ENCODE measurements around the gene GAN.

- TF ChIP-seq, protein P1, sequence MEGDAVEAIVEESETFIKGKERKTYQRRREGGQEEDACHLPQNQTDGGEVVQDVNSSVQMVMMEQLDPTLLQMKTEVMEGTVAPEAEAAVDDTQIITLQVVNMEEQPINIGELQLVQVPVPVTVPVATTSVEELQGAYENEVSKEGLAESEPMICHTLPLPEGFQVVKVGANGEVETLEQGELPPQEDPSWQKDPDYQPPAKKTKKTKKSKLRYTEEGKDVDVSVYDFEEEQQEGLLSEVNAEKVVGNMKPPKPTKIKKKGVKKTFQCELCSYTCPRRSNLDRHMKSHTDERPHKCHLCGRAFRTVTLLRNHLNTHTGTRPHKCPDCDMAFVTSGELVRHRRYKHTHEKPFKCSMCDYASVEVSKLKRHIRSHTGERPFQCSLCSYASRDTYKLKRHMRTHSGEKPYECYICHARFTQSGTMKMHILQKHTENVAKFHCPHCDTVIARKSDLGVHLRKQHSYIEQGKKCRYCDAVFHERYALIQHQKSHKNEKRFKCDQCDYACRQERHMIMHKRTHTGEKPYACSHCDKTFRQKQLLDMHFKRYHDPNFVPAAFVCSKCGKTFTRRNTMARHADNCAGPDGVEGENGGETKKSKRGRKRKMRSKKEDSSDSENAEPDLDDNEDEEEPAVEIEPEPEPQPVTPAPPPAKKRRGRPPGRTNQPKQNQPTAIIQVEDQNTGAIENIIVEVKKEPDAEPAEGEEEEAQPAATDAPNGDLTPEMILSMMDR (IDR thresholded peaks at IDR 0.05; ENCODE audit: low read depth, low read length, poor library complexity, severe bottlenecking), result no peak
- TF ChIP-seq EZH2phosphoT487 (IDR thresholded peaks at IDR 0.05; ENCODE audit: borderline replicate concordance, low read length), result no peak
Measured at GRCh38 chr16:81310045-81310644, 4.6 kb upstream of the GAN start.
